D721Med (cell line): ENCODE measurements around the gene MMD2.

ENCODE experiments used
- DNase-seq: peaks from one replicate; pipeline ENCODE4 v3.0.0; 2011; ENCODE audit warnings: low spot score; ENCODE audit not compliant: insufficient read length
- FAIRE-seq: peaks from 2 replicates; lab custom pipeline; 2011; peaks lifted over from hg19 to GRCh38; lab: Jason Lieb, UNC
- CTCF ChIP-seq: IDR thresholded peaks from 2 replicates; pipeline ENCODE4 v1.5.1; 2012; ENCODE audit warnings: mild to moderate bottlenecking, control low read depth; ENCODE audit not compliant: insufficient read depth; ENCODE audit errors: missing control alignments

Gene MMD2

GRCh38 chr7:4964506-4964905 lies 5.5 kb upstream of the MMD2 start:
- no peak for TF ChIP-seq CTCF
- DNase-seq (no peak), FAIRE-seq (no peak)

- no peak for TF ChIP-seq CTCF
- DNase-seq = no peak
- no peak for FAIRE-seq
Observed at GRCh38 chr7:4962872-4963775, 4.1 kb upstream of the MMD2 start.

GRCh38 chr7:4960363-4960762 lies 1.4 kb upstream of the MMD2 start:
- DNase-seq = no peak
- no peak for TF ChIP-seq CTCF
- FAIRE-seq = no peak

- TF ChIP-seq CTCF = no peak
- DNase-seq (no peak), FAIRE-seq (no peak)
Observed at GRCh38 chr7:4959893-4960292, 906 bp upstream of the MMD2 start.

GRCh38 chr7:4959306-4959705 lies 319 bp upstream of the MMD2 start:
- FAIRE-seq (no peak), DNase-seq (no peak)
- TF ChIP-seq CTCF = no peak

- no peak for DNase-seq
- no peak for FAIRE-seq
- no peak for TF ChIP-seq CTCF
Observed at GRCh38 chr7:4957847-4958476, 1.0 kb downstream of the MMD2 start.
